ENCODE results near the gene STK17A. TPM values are rescaled to one million over a fixed set of nuclear protein-coding genes. Genes with fewer than 3 reads are reported as not detected.

Gene STK17A
- 14.4 TPM for total RNA-seq

DNA sequence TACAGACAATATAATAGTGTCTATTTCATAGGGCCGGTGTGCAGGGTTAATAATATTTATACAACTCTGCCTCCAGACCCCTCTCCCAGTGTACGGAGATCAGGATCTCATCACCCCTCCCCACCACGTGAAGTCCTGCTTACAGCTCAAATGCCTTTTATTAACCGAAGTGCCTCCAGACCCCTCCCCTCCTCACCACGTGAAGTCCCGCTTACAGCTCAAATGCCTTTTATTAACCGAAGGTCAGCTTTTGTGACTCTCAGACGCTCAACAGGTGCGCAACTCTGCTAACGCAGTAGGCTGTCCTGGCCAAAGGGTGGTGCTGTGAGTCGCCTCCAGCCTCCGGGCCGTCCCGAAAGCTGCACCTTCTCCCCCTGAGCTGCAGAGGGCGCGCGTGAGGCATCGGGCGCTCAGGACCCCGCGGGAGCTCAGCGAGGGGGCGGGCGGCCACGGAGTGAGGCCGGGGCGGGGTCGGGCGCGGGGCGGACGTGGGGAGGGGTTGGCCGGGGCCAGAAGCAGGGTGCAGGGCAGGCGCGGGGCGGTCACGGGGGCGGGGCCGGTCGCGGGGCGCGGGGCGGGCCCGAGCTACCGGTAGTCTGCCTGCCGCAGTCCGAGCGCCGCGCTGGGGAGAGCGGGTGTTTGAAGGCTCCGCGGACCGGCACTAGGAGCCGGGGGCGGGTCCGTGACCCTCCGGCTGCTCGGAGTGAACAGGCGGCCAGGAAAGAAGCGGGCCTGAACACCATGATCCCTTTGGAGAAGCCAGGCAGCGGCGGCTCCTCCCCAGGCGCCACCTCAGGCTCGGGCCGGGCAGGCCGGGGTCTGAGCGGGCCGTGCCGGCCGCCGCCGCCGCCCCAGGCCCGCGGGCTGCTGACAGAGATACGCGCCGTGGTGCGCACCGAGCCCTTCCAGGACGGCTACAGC is at the start of gene STK17A:
Gene STK17A, plus strand, starts transcription at position 606 of the 921 bp plus-strand sequence. Its CDS starts 136 bp downstream, at position 742.
- peak; percentile 99 for ATAC-seq

DNA sequence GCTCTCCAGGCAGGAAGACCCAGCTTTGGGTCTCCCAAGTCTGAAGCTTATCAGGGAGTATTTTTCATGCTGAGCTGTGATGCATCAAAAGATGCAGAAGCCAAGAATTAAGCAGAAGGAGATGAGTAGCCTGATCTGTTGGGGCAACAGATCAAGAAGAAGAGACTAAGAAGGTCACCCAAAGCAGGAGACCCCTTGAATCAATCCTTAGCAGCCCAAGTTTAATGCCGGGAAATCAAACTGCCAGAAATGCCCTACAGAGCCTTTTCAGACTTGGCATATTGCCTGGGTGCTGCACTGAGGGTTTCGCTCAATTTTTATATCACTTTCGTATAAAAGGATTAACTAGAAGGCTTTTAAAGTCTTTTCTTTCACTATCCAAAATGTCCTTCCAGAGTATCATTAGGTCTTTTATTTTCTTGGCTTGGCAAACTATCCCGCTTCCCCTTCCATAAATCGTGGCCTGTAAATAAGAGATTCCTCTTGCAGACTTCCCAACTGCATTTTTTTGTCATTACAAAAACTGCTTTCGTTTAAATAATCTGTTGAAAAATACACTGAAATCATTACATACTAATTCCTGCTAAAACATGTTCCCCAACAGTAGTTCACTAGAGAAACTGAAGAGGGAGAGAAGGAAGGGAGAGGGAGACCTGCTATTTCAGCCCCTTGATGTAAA is 49.0 kb upstream of the STK17A start:
- ATAC-seq, result no peak

DNA sequence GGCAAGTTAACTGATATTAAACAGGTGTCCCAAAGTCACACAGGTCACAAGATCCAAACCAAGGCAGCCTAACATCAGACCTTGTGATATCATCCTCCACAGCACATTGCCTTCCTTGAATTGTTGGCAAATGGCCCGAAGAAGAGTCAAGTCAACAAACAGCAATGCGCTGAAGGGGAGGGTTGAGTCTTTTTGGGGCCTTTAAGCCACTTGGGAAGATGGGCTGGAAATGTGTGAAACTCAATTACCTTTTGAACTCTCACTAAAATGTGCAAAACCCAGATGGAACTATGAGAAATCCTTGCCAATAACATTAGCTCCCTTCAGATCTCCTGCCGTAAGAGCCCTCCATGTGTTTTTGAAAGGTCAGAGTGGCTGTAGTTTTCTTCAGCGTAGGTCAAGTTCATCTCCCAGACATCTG is 47.9 kb upstream of the STK17A start:
- no peak for ATAC-seq

DNA sequence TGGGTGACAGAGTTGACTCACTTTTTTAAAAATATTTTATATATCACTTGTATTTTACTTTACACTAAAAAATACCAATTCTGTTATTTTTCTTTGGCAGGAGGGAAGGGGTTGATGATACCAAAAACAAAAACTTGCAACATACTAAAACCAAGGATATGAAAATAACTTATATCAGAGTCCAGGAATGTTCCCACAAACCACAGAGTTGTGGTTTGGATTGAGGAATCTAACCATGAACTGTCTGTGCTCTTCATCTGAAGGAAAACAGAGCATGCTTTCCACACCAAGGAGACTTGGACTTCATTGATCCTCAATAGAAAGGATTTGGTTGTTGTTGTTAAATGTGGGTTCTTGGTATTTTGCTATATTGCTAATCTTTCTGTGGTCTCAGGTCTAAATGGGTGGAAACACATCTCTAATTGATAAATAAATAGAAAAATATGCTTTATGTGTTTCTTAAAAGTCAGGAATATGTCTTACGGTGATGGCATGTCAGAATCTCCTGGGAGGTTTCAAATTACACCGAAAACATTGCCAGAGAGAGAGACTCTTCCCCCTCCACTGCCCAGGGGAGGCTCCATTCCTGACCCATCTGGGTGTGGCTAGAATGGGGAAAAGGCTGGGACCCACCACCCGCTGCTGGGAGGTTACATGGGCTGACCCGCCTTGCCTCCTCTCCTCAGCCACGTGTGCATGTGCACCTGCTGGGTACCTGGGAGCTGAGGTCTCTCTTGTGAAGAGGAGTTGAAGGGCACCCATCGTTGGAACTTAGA is 46.9 kb upstream of the STK17A start:
- ATAC-seq, result peak; percentile 13

DNA sequence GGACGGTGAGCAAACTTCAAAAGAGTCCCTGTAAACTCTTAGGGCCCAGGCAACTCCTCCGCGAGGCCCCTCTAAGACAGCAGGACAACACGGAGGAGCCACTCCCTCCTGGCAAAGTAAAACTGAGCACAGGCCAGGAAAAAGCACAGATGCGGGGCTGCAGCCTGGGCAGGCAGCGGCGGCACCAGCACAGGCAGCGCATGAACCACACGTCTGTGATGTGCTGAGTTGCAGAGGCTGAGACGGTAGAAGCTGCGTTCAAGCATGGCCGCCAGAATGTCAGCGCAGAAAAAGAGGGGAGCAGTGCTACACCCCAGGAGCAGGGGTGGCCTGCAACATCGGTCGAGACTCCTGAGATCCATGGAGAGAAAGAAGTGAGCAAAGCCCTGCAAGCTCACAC is 46.1 kb upstream of the STK17A start:
- ATAC-seq, result no peak

DNA sequence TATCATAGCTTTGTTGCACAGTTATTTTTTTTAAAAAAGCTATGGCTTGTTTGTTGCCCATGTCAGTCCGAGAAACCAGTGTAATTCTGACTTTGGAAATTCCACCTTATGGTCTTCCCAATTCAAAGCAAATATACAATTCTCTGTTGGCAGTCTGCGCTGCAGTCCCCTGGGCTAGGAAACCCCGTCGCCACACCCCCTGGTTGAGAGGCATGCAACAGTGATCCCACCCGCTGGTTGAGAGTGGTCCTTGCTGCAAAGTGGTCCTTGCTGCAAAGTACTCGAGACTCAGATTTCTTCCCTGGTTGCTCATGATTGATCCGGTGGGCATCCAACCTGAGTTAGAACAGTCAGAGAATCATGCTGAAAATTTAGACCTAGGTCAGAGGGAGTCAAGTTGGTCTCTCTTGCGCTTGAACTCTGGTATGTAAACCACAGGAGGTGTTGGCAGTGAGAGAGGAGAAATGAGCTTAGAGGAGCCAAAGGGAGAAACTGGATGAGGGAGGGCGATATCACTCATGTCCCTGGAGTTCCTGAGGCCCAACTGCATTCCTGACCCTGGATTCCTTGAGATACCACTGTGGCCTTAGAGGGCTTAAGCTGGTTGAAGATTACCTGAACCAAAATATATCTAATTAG is 45.0 kb upstream of the STK17A start:
- no peak for ATAC-seq

DNA sequence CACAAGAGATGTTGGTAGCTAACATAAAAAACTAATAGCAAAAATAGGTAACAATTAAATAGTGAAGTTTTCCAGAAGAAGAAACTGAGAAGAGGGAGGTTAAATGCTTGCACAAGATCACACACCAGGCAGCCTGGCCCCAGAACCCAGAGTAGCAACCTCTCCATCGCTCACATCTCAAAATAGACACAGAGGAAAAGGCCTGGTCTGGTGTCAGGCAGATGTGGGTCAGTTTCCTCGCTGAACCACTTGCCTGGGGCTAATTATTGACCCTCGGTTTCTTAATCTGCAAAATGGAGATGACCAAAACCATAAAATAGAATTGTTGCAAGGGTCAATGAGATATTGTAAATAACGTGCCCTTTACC is 44.5 kb upstream of the STK17A start:
- no peak for ATAC-seq

DNA sequence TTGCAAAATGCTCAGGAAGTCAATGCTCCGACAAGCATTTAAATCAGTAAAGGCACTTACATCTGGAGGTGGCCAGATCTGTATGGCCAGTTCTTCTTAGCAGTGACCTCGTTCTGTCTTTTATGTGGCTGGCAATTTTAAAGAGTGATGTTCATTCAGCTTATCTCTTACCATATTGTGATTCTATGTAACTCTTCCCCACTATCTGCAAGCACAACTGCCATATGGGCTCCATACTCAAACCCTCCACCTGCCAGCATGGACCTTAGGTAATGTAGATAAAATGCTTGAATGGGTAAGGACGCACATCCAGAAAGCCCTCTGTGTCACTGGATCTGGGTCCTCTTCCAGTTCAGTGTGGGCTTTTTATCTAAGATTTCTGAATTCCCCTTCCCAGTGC is 42.4 kb upstream of the STK17A start:
- no peak for ATAC-seq

DNA sequence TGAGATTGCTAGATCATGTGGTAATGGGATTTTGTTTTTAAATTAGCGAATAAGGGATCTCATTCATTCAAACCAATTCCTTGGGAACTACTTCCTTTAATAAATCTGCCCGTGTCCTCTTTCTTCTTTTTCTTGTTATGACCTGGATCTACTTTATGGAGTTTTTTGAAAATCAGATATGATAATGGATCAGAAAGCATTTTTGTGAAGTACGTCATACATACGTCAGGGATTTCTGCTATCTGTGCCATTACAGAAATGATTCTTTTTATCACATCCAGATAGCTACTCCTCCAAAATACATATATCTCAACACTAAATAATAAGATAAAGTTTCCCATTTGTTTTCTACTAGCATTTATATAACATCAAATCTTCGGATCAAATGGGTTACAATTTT is 40.2 kb upstream of the STK17A start:
- no peak for ATAC-seq

DNA sequence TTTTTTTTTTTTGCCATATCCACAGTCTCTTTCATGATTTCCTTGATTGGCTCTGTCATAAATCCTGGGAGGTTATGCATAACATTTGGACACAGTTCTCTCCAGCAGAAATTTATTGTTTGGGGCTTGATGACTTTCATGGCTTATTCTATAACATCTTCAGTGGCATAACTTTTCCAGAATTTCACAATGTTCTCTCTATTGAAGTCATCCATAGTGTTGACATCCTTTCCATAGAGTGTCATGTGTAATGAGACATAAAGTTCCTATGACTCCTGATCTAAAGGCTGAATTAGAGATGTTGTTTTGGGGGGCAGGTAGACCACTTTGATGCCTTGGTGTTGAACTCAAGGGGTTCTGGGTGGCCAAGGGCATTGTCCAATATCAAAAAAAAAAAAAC is 36.7 kb upstream of the STK17A start:
- no peak for ATAC-seq

DNA sequence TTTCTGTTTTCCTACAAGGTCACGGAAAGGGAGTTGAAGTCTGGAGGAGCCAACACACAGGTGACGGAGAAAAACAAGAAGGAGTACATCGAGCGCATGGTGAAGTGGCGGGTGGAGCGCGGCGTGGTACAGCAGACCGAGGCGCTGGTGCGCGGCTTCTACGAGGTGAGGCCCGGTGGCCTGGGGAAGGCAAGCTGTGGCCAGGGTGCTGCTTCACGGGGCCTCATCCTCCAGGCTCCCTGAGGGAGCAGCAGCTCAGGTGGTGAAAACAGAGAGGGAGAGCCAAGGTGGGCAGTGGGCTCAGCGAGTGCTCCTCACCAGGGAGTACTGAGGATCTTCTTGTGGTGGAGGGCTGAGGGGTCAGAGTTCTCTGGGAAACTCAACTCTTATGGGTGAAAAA is 32.5 kb upstream of the STK17A start:
- no peak for ATAC-seq

DNA sequence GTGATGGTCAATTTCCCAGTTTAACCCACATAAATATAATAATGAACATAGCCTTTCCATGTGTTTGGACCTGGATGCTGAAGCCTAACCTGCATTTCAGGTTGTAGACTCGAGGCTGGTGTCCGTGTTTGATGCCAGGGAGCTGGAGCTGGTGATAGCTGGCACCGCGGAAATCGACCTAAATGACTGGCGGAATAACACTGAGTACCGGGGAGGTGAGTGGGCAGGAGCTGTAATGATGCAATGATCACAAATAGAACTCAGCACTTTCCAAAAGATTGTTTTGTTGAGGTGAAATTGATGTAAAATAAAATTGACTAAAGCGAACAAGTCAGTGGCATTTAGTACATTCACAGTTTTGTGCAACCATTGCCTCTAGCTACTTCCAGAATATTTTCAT is 30.8 kb upstream of the STK17A start:
- ATAC-seq, result no peak

DNA sequence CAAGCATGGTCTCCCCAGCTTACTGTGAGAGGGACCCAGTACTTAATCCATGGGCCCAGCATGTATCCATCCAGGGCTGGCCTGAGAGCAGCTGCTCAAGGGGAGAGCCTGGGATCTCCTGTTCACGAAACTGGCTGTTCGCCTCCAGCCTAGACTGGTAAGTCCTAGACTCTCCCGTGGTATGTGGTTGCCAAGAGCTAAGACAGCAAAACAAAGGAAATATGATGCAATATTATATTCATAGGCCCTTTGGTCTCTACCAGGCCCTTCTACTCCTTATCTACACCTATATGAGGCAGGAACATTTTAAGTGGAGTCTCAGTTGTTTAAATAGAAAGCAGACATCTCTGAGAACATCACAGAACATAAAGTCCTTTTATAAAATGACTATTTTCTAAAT is 28.9 kb upstream of the STK17A start:
- ATAC-seq, result peak; percentile 84

DNA sequence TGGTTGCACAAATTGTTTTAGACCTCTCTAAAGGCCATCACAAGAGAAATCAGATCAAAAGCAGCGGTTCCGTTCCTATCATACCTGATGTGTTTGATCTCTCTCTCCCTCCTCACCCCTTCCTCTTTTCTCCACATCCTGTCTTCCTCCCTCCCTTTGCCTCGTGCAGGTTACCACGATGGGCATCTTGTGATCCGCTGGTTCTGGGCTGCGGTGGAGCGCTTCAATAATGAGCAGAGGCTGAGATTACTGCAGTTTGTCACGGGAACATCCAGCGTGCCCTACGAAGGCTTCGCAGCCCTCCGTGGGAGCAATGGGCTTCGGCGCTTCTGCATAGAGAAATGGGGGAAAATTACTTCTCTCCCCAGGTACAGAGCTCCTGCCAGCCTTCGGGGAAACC is 28.5 kb upstream of the STK17A start:
- no peak for ATAC-seq

DNA sequence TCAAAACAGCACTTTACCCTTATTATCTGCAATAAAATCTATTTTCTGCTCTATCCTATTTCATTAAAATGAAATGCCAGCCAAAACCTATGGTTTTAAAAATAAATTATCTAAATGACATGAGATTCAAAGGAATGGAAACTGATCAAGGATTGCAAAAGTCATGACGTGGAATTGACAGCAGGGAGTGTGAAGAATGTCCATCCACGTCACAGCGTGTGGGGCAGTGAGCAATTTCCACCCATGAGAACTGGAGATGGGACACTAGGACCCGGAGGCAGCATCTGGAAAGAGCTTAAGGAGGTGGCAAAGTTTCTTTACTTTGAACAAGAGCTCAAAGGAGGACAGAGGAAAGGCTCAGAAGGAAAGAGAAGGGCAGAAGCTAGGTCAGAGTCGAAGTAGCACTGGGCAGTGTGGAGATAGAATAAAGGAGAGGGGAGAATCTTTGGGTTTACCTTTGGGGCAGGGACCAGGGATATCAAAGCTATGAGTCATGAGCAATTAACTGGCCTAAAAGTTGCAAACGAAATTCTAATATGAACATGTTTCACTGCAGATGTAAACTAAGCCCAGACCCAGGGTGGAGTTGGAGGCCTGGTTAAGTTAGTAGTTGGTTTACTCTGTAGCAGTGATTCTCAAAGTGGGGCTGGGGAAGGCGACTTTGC is 24.9 kb upstream of the STK17A start:
- no peak for ATAC-seq

DNA sequence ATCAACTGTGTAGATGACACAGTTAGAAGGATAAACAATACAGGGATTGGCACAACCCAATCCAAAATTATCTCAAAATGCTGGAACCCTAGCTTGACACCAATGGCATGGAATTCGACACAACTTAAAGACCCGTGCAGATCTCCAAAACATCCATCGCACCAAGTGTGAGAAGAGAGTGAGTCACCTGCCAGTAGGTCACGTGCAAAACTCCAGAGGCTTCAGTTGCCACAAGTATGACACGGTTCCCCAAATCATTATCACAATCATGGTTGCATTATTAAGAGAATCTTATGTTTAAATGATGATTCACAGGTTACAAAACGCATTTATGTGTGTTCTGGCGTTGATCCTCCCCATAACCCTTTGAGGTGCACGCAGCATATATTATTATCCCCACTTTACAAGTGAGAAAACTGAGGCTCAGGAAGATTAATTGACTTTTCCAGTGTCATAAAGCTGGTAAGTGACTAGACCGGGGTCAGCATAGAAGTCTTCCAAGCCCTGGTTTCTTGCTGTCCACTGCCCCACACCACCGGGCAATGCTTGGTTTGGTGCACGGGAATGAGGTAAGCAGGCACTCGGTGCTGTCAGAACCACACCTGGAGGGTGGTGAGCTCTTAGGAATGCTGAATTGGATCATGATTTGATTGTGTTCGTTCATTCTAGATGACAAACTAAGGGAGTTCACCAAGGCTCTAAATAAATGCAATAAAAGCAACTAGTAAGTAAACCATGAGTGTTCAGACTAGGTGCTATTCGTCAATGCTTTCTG is 23.6 kb upstream of the STK17A start:
- ATAC-seq, result peak; percentile 78

DNA sequence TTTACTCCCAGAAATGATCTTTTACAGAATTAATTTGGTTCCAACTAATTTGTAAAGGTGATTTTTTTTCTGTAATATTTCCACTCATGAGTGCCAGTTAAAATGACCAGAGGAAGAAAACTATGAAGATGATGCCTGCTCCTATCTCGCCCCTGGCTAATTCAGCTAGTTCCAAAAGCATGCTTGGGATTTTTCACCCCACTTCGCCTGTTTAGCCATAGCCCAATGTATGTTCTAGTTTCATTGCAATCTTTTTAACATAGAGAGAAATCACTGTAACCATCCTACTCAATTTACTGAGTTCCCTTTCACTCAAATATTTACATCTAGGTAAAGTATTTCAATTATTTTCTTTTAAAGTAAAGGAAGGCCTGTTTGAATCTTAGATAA is 23.0 kb upstream of the STK17A start:
- ATAC-seq, result no peak

DNA sequence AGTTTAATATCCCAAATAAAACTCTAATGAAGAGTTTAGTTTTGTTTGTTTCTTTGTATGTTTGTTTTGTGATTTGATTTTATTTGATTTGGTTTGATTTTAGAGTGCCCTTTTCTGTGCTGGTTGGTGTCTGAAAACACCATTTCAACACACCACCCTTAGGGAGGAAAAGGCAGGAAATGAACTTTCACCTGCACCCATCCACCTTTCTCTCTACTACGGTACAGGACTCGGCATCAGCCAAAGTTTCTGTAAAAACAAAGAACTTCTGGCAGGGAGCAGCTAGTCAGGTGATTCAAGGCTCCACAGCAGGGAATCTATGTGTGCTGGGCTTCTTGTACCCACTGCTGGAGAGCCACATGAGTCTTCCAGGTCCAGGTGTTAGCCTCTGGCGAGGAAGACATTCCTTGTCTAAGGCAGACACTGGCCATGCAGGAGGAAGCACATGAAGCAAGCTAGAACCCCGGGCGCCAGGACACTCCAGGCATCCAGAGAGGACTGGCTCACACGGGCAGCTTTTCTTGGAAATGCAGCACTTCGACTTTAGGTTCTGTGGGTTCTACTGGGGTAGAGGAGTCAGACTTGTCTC is 22.1 kb upstream of the STK17A start:
- ATAC-seq, result no peak

DNA sequence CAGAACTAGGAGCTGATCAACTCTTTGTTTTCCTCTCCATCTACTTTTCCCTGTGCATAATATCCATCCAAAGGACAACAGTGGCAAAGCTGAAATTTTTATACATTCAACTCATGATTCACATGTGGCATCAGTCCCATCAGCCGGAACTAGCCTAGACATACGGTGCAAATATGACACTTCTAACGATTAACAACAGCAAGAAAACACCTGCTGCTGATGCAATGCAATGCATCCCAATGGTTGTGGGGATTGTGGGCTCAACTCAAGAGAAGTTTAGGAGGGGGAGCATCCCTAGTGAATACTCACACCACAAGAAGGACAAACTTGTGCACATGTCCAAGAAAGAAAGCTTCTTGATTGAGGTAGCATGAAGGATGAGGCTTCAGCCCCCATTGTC is 20.5 kb upstream of the STK17A start:
- no peak for ATAC-seq

DNA sequence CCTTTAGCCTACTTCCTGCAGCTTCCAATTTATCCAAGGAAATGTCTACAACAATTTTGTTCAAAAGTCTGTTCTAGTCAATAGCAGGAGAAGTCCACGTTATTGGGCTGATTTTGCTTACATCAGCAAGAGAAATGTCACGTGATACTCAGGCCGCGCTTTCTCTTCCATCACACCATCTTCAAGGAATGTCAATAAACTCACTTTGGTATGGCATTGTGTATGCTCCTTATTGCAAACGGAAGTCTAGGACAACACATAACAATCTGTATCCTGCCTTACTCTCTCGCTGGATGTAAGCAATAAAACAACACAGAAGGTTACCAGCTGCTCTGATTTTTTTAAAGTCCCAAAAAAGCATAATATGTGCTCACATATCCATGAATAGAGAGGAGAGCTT is 17.1 kb upstream of the STK17A start:
- no peak for ATAC-seq

DNA sequence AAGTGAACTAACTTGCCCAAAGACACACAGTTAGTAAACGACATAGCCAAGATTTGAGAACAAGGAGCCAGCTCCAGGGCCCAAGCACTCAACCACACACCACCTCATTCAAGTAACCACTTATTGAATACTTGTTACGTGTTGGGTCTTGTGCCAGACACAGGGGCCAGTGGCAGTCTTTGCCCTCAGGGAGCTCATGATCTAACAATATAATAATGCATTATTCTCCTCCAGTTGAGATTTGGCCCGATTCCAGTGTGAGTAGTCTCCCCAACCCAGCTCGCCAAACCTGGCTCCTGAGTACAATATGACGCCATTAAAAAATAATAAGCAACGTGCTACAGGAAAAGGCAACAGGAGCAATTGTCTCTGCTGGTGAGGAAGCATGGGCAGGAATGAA is 14.4 kb upstream of the STK17A start:
- peak; percentile 89 for ATAC-seq
